Dermis microvascular lymphatic vessel endothelial cell (primary cell): ENCODE results near the gene C15orf40. TPM values are rescaled to one million over a fixed set of nuclear protein-coding genes. Genes with fewer than 3 reads are reported as not detected.
A peak's percentile ranks its signal among the peaks of the same experiment; 100 is the strongest.
"Not testable (repeated sequence)": the region's sequence is repeated elsewhere in the genome, so short reads cannot be mapped to it uniquely, and the experiment has no call there.

Source experiments
- DNase-seq, 2 donors: peaks; one replicate each; pipeline versions ENCODE4 v3.0.0 to v3.0.0-alpha.2; 2010; ENCODE audit warnings: low read depth in 2 of 2
- total RNA-seq: library from RNA; depleted of rRNA; stranded (reverse); fragments of >200 nt; gene quantifications from 2 replicates; pipeline ENCODE4 v1.2.1, GENCODE V29; 2014

C15orf40 gene
- total RNA-seq, 1 donor from 2014 or later, result 12.6 TPM

DNA sequence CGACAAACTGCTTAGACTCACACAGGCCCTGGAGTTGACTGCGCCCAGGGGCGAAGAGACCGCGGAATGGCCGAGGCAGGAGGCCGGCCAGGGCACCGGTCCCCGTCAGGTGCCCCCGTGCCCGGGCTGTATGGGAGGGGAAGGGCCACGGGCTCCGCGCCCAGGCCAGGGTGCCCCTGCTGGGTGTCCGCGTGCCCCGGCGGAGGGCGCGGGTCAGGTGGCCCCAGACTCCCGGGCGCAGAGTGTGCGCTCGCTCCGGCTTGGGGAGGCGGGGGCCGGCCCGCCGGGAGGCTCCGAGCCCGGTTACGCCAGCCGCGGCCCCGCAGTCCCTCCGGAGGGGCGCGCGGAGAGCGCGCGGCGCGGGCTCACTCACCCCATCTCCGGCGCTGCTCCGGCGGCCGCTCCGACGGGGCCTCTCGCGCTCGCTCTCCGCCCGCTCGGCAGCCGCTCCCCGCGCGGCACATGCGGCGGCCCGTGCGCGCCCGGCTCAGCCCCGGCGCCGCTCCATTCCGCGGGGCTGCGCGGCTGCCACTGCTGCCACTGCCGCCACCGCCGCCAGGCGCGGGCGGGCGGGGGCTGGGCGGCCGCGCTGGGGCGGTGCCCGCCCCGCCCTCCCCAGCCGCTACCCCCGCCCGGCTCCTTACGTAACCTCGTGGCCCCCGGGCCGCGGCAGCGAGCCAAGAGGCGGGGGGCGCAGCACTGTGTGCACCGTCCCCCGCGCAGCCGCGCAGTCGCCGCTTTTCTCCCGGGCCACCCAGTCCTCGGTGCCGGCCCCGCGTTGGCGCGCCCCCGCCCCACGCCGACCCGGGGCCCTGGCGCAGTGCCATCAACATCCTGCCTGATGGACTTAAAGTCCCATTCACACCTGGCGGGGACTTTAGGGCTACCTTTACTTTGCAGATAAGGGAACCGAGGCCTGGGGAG is 59.0 kb downstream of the C15orf40 start, which contains the start of gene HOMER2:
Gene HOMER2 (minus strand): TSS at position 563 of the 924 bp plus-strand sequence. CDS start 185 bp downstream, at position 378.
- peak in 1 of 2 donors; percentile 6 for DNase-seq

DNA sequence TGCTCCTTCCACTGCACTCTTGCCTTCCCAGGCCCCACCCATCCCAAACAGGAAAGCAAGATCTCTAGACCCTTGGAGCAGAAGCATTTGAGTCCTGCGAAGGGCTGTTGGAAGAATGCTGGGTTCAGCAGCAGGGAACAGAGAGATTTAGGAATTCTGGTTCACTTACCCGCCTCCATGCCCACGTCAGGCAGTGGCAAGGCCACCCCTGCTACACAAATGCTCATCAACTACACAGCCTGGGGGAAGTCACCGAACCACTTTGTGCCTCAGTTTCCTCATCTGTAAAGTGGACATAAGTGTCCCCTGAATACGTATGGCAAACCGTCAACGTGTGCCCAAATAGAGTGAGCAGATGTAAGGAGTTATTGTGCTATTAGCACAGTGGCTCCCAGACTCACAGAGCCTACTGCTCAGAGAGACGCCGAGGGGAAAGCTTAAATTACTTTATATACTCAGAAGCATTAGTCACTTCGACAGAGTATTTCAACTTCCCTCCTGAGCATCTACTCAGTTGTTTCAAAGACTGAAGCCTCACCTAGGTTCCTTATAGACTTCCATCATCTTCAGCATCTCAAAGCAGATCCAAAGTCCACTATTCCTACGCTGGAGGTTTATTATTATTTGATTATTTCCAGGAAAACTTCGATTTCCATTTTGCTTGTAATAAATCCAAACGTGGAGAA is 59.8 kb downstream of the C15orf40 start:
- DNase-seq, result no peak

DNA sequence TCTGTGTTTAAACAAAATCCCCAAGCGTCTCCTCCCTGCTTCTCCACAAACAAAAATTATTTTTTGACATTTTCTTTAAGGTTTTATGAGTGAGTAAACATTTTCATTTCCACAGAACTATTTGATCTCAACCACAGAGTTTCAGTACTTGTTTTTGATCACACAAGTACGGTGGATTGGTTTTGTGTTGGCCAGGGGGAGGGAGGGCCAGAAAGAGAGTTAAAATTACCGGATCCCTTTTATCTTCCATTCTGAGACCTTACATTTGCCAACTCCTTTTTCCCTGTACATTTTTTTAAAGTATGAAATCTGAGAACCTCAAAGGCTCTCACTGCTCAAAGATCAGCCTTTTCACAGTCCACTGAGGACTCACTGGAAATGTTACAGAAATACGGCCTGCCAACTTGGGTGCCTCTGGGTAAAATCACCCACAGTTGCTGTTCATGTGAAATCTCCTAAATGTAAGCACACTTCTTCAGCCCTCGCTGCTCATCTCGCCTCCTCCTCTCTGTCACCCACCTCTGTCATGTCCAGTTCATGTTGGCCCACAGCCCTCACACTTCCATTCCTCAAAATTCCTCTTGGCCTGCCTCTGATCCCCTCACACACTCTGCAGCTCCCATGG is 60.6 kb downstream of the C15orf40 start:
- DNase-seq, result no peak

DNA sequence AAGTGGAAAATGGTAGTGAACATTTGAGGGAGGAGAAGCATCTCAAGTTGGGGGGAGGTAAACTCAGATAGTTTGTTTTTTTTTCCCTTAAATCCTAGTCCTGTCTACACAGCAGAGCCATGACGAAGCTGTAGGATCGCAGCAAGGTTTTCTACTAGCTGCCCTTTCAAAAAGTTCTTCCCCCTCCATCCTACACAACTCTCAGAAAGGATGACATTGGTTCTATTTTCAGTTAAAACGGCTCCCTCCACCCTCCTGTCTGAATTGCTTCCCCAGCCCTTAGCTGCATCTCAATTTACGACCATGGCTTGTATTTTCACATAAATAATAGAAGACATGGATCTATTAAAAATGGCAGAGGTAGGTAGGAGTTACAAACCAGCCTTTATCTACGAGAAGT is 61.1 kb downstream of the C15orf40 start:
- no peak for DNase-seq

DNA sequence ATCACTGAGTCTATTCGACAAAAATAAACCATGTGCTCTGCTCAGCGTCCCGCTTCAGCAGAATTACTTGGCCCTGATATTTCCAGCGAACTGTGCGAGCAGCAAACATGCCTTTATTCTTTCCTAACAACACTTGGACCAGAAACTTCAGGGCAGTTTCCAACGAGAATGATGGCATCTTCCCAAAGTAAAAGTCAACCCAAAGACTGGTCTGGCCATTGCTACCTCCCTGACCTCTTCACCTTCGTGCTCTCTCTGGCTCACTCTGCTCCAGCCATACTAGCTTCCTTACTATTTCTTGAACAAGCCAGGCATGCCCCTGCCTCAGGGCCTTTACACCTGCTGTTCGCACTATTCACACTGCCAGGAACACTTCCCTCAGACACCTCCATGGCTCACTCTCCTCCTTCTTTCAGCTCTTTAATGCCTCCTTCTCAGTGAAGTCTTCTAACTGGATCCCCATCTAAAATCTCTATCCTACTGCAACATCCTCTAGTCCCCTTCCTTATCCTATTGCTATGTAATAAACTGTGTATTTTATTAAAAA is 65.2 kb downstream of the C15orf40 start:
- no peak for DNase-seq

DNA sequence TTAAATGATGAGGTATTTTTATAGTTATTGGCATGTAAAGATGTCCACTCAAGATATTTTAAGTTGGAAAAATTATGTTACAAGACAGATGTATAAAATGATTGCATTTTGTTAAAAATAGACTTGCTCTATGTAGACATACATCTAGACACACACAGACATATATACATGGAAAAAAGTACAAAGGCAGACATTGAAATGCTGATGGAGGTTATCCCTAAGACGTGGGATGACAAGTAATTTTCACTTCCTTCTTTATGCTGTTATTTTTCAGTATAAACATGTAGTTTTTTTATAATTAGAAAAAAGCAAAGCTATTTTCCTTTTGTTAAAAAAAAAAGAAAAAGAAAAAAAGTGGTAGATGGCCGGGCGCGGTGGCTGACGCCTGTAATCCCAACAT is 66.1 kb downstream of the C15orf40 start:
- DNase-seq, result no peak

DNA sequence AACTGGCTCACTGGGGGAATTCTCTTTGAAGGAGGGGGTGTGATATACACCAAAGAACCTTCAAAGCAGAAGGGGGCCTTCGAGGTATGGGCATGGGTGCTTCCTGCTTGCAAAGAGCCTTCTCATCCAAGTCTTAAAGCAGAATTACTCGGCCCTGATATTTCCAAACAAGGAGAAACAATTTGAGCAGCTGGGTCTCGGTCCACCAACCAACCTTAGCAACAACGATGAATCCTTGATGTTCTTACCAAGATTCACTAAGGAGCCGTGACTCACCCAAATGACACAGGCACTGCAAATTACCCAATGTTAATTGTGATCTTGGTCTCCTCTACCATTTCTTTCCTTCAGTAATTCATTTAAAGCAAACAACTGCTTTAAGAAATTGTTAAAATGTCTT is 66.6 kb downstream of the C15orf40 start:
- no peak for DNase-seq

DNA sequence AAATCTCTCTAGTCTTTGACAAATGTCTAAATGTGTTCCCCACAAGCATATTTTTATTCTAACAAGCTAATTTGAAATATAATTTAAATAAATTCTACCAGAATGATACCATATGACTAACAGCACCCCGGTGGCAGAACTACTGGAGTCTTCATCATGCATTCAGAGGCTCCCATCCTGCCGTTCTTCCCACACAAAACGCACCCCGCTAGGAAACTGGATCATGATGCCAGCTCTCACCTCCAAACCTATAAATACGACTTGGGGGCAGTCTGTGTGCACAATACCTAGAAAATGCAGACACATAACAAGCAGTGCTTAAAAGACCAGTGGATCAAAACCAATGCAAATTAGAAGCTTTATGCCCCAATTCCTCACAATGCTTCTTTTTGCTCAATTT is 67.4 kb downstream of the C15orf40 start:
- DNase-seq, result no peak

DNA sequence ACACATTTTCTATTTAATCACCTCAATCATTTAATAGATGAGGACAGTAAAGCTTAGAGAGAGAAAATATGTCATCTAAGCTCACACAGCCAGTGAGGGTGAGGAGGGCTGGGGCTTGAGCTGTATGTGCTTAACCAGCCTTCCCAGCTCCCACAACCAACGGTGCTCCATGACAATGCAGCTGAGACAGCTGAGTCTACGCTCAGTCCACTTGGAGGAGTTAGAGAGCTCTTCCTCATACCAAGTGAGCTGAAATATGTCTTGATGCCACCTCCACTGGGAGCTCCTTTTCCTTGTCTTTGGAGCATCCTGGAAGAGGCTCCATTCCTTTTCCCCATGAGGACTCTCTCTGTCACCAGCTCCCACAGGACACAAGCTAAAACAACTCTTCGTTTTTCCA is 68.3 kb downstream of the C15orf40 start:
- no peak for DNase-seq

DNA sequence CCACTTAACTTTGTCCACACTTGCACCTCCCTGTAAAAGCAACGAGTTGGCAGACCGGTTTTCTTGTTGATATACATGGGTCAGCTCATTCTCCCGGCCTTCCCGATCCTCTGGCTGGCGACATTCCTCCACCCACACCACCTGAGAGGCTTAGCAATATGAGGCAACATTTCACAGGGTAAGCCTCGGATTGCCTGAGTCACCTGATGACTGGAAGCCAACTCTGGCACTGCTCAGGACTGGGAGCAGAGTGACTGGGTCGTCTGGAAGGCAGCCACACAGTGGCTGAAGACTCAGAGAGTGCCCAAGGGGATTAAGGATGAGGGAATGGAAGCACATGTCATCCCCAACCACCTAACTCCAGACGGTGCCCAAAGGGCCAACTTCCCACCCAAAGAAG is 68.7 kb downstream of the C15orf40 start:
- no peak for DNase-seq

DNA sequence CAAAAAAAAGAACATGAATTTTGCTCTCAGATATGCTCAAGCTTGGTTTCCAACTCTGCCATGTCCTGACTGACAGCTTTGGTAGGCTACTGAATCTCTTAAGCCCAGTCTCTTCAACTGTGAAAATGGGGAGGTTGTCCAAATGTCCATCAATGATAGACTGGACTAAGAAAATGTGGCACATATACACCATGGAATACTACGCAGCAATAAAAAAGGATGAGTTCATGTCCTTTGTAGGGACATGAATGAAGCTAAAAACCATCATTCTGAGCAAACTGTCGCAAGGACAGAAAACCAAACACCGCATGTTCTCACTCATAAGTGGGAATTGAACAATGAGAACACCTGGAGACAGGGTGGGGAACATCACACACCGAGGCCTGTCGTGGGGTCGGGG is 71.8 kb downstream of the C15orf40 start:
- not testable (repeated sequence) for DNase-seq

Other genes with a start within 250 kb of the C15orf40 start
- not detected in 2 replicates for gene FSD2, start 205.6 kb downstream of the C15orf40 start, total RNA-seq
- 4.4 and 5.8 TPM in 2 replicates for gene WHAMM, start 202.0 kb downstream of the C15orf40 start, total RNA-seq
- gene HOMER2, start 58.9 kb downstream of the C15orf40 start, total RNA-seq, result under 0.01 TPM in 2 replicates
- 22.6 and 24.1 TPM in 2 replicates for gene RAMAC, start 25.4 kb downstream of the C15orf40 start, total RNA-seq
- 94.2 and 100 TPM in 2 replicates for gene BTBD1, start 55.6 kb upstream of the C15orf40 start, total RNA-seq
- 25.3 and 34.4 TPM in 2 replicates for gene TM6SF1, start 96.0 kb upstream of the C15orf40 start, total RNA-seq
- gene HDGFL3, start 196.2 kb upstream of the C15orf40 start, total RNA-seq, result 25.5 and 26.4 TPM in 2 replicates